K562 (cell line): ENCODE data around the gene ARPC2. TPM values are rescaled to one million over a fixed set of nuclear protein-coding genes. Genes with fewer than 3 reads are reported as not detected.

ENCODE experiments used
- ATAC-seq: fragments of 200-7000 bp; cut with Tn5 transposase; 3 replicates; pipeline ENCODE4 v1.9.1; 2020; ENCODE audit warnings: moderate library complexity
- BruUV-seq: library from RNA; stranded (reverse); fragments of 400-500 nt; replicated peaks from 2 replicates; lab custom pipeline; 2021; lab: Mats Ljungman, UMichigan
- CTCF ChIA-PET: fragments of 300-600 bp; formaldehyde crosslinking; extraction: SDS; loops from one replicate; lab custom pipeline; 2021; ENCODE audit warnings: low intra/inter-chr PET ratio; lab: Yijun Ruan, JAX
- POLR2A ChIA-PET: fragments of 300-600, 350-650 bp; sonication (Branson Sonifier 250); formaldehyde crosslinking; extraction: SDS; loops from one replicate; lab custom pipeline; 2021; ENCODE audit warnings: antibody characterized with exemption, inconsistent platforms; lab: Yijun Ruan, JAX
- DNase-seq, 4 experiments: peaks; one replicate each; pipeline versions ENCODE4 v3.0.0 to v3.0.0-alpha.2; 2011 to 2018; ENCODE audit warnings: low spot score in 3 of 4, mixed read lengths in 3 of 4; ENCODE audit errors: extremely low read depth in 1 of 4
- FAIRE-seq: peaks from 2 replicates; lab custom pipeline; 2011; peaks lifted over from hg19 to GRCh38; lab: Jason Lieb, UNC
- H2AFZ ChIP-seq: 2 replicates; pipeline ENCODE4 v1.6.0; 2011; ENCODE audit warnings: low read depth, low read length, control low read depth, inconsistent platforms
- H3K27ac ChIP-seq: fragments of 200-600 bp; 3 replicates; pipeline ENCODE4 v1.8.0; 2011; ENCODE audit warnings: low read depth, mild to moderate bottlenecking, control low read depth, inconsistent platforms, low read length, moderate library complexity, mixed read lengths; ENCODE audit errors: extremely low read depth
- H3K27me3 ChIP-seq, 2 experiments: fragments of 300-600 bp in 1 of 2; 2 replicates in 1 of 2; 3 replicates in 1 of 2; pipeline versions ENCODE4 v1.6.0 to v1.8.0; 2011; ENCODE audit warnings: inconsistent platforms in 2 of 2, low read length in 2 of 2, mild to moderate bottlenecking in 1 of 2, mixed read lengths in 1 of 2, moderate library complexity in 1 of 2; ENCODE audit not compliant: control insufficient read depth in 2 of 2, insufficient read depth in 2 of 2
- H3K36me3 ChIP-seq: fragments of 300-600 bp; 3 replicates; pipeline ENCODE4 v1.8.0; 2011; ENCODE audit warnings: mild to moderate bottlenecking, low read length, inconsistent platforms; ENCODE audit not compliant: control insufficient read depth, insufficient read depth
- H3K4me1 ChIP-seq, 2 experiments: fragments of 200-600 bp in 1 of 2; replicated peaks in 1 of 2; 2 replicates in 1 of 2; 3 replicates in 1 of 2; pipeline versions ENCODE4 v1.5.1 to v1.8.0; 2011; ENCODE audit warnings: inconsistent platforms in 2 of 2, low read length in 2 of 2, mild to moderate bottlenecking in 1 of 2, mixed read lengths in 1 of 2, moderate library complexity in 1 of 2; ENCODE audit not compliant: control insufficient read depth in 2 of 2, insufficient read depth in 2 of 2
- H3K4me2 ChIP-seq: 2 replicates; pipeline ENCODE4 v1.6.1; 2011; ENCODE audit warnings: low read length, control low read depth, inconsistent platforms, mixed read lengths; ENCODE audit not compliant: insufficient read depth
- H3K4me3 ChIP-seq: fragments of 200-600 bp; sonication (generic), shearing (Covaris generic); 2 replicates; pipeline ENCODE4 v1.5.1; 2016; ENCODE audit warnings: control low read depth, inconsistent platforms
- H3K79me2 ChIP-seq: fragments of 200-600 bp; 3 replicates; pipeline ENCODE4 v1.8.0; 2011; ENCODE audit warnings: low read length, inconsistent platforms; ENCODE audit not compliant: control insufficient read depth, insufficient read depth
- H3K9ac ChIP-seq, 2 experiments: 2 replicates each; pipeline versions ENCODE4 v1.6.0 to v1.6.1; 2011; ENCODE audit warnings: low read depth in 2 of 2, low read length in 2 of 2, control low read depth in 1 of 2, inconsistent platforms in 1 of 2, mild to moderate bottlenecking in 1 of 2, mixed read lengths in 1 of 2; ENCODE audit not compliant: insufficient read depth in 1 of 2
- H3K9me1 ChIP-seq: one replicate; pipeline ENCODE4 v1.6.0; 2011; ENCODE audit warnings: inconsistent platforms, mild to moderate bottlenecking, low read length, moderate library complexity; ENCODE audit not compliant: control insufficient read depth, insufficient read depth
- H3K9me3 ChIP-seq: replicated peaks from 2 replicates; pipeline ENCODE4 v1.5.1; 2011; ENCODE audit warnings: low read depth, low read length, inconsistent platforms; ENCODE audit not compliant: control insufficient read depth, insufficient read depth
- H4K20me1 ChIP-seq: replicated peaks from 2 replicates; pipeline ENCODE4 v1.6.1; 2011; ENCODE audit warnings: low read length, inconsistent platforms, mixed read lengths; ENCODE audit not compliant: control insufficient read depth, insufficient read depth
- ARID1B ChIP-seq: fragments of 450-650 bp; IDR thresholded peaks from 2 replicates; pipeline ENCODE4 v1.6.1; 2016; ENCODE audit warnings: antibody characterized with exemption, mild to moderate bottlenecking, inconsistent platforms
- ATF2 ChIP-seq: sonication (generic); formaldehyde crosslinking; IDR thresholded peaks from 2 replicates; pipeline ENCODE4 v1.8.1; 2022; ENCODE audit warnings: missing genetic modification reagents
- BACH1 ChIP-seq: fragments of 200-800 bp; sonication (Bioruptor generic); IDR thresholded peaks from 2 replicates; pipeline ENCODE4 v1.6.1; 2016; ENCODE audit warnings: missing genetic modification characterization, missing compliant biosample characterization
- C11orf30 ChIP-seq: fragments of 450-650 bp; IDR thresholded peaks from 2 replicates; pipeline ENCODE4 v1.6.1; 2016; ENCODE audit warnings: low read depth, mild to moderate bottlenecking
- CBFB ChIP-seq: sonication (generic); formaldehyde crosslinking; IDR thresholded peaks from 2 replicates; pipeline ENCODE4 v1.4.0; 2020; ENCODE audit warnings: mild to moderate bottlenecking, missing genetic modification reagents
- ETV5 ChIP-seq: sonication (generic); formaldehyde crosslinking; IDR thresholded peaks from 2 replicates; pipeline ENCODE4 v1.4.0; 2020; ENCODE audit warnings: low read depth, mild to moderate bottlenecking, missing genetic modification reagents
- MCM3 ChIP-seq: fragments of 450-650 bp; IDR thresholded peaks from 2 replicates; pipeline ENCODE4 v1.6.1; 2016
- MITF ChIP-seq: IDR thresholded peaks from 2 replicates; pipeline ENCODE4 v1.6.1; 2014; ENCODE audit warnings: antibody characterized with exemption
- SAP30 ChIP-seq: fragments of 200-600 bp; sonication (generic); IDR thresholded peaks from 2 replicates; pipeline ENCODE4 v1.6.1; 2012; ENCODE audit warnings: borderline replicate concordance, low read depth, mild to moderate bottlenecking, moderate library complexity, low read length, control low read depth, inconsistent platforms; ENCODE audit not compliant: insufficient read depth, poor library complexity, severe bottlenecking
- STAT5A ChIP-seq: IDR thresholded peaks from 2 replicates; pipeline ENCODE4 v1.6.1; 2012; ENCODE audit warnings: low read length, inconsistent platforms, borderline replicate concordance
- SUPT5H ChIP-seq: fragments of 450-650 bp; IDR thresholded peaks from 2 replicates; pipeline ENCODE4 v1.6.1; 2016
- TAF15 ChIP-seq: fragments of 200-400 bp; formaldehyde crosslinking; IDR thresholded peaks from 2 replicates; pipeline ENCODE4 v1.6.1; 2017; ENCODE audit warnings: mild to moderate bottlenecking, low read depth, low read length, moderate library complexity
- ZMIZ1 ChIP-seq, 2 experiments: fragments of 150-350 bp in 1 of 2; IDR thresholded peaks; 2 replicates each; pipeline ENCODE4 v1.6.1; 2012 to 2016; ENCODE audit warnings: low read depth in 2 of 2, low read length in 2 of 2, mild to moderate bottlenecking in 1 of 2, moderate library complexity in 1 of 2
- ZNF121 ChIP-seq: sonication (generic); formaldehyde crosslinking; conservative IDR thresholded peaks from 2 replicates; pipeline ENCODE4 v1.8.0; 2022; ENCODE audit warnings: missing genetic modification reagents
- WGBS: fragments of 100-300 bp; shearing (Covaris generic); methylation state at CpG from one replicate; pipeline ENCODE4 v1.1.6; 2016; ENCODE audit warnings: low coverage, mixed read lengths; ENCODE audit not compliant: insufficient coverage; ENCODE audit errors: missing lambda C conversion rate; 5-methylcytosine and 5-hydroxymethylcytosine counted together
- in situ Hi-C: fragments of 300-500 bp; cut with MboI; formaldehyde crosslinking; loops from 4 replicates; pipeline ENCODE4 v1.15.0; 2018; ENCODE audit warnings: inconsistent platforms, mixed read lengths
- intact Hi-C: fragments of 100-400 bp; cut with micrococcal nuclease; formaldehyde crosslinking; loops from 2 replicates; pipeline ENCODE4 v1.14.2; 2022
- polyA plus RNA-seq, 8 experiments: library from polyadenylated mRNA; depleted of rRNA in 4 of 8; stranded (reverse) in 5 of 8; unstranded in 3 of 8; fragments of >200 nt; fragmentation: Nextera tagmentation in 2 of 8; fragmentation: Illumina TruSeq in 1 of 8; extraction: Ambion mirVana in 2 of 8; extraction: Trizol in 1 of 8; gene quantifications; 2 replicates each; pipeline versions ENCODE4 v1.2.1 to v1.2.3, GENCODE V29; 2011 to 2014; ENCODE audit warnings: inconsistent platforms in 1 of 8, missing spikeins in 1 of 8
- total RNA-seq, 7 experiments: library from RNA; depleted of rRNA in 6 of 7; stranded (reverse); fragments of >200 nt in 6 of 7; fragmentation: Illumina TruSeq in 2 of 7; extraction: Trizol in 2 of 7; gene quantifications; 2 replicates each; pipeline versions ENCODE4 v1.2.1 to v1.2.3, GENCODE V29; 2011 to 2021; ENCODE audit warnings: low replicate concordance in 1 of 7

ARPC2 gene
- total and polyA plus RNA-seq, 9 of the 15 experiments (the other 6 are each of a cell fraction or from before 2014, with no cell fraction given): 81.9 to 187 (median 103) TPM

- Histone ChIP-seq H3K27me3 (no peaks in the 10 kb centered on the region), H3K27ac (peak overlapping the region; percentile 70), H3K4me2 (peak overlapping the region; percentile 89), H3K4me1 (peaks cover 4 to 25% of the 10 kb centered on the region in 2 experiments; a peak in 3 of 5 replicates), H4K20me1 (0 out of 2 replicates have a peak, but pooled peaks cover 8% of the 10 kb centered on the region), H3K9me1 (no peaks in the 10 kb centered on the region), H3K9me3 (no peaks in the 10 kb centered on the region), H3K36me3 (peaks cover 53% of the 10 kb centered on the region), H3K79me2 (peaks cover 25% of the 10 kb centered on the region), H2AFZ (peak overlapping the region; percentile 14), H3K9ac (peak overlapping the region; percentile 71 to 96), H3K4me3 (peak overlapping the region; percentile 73)
- intact Hi-C loops (loop anchor here (10.0 kb wide), 1 partner anchor 374 kb away; no protein-coding TSS in a partner anchor), in situ Hi-C loops (no loop called here)
- ChIA-PET CTCF (interaction anchor here (1.3 kb wide), 1 partner anchor 30 kb away, joined by 5 read pairs; no protein-coding TSS in a partner anchor), POLR2A (interaction anchor here (0.6 to 1.5 kb wide), 11 partner anchors 9 to 249 kb away, joined by 3 to 6 read pairs (median 3); no protein-coding TSS in a partner anchor)
- TSS peak; percentile 58 for BruUV-seq
- 0% methylated on average over 18 of the region's 23 CpGs for WGBS
- no peak for DNase-seq
- ATAC-seq: no peak
- no peak for FAIRE-seq
- TF ChIP-seq C11orf30 (no peak), CBFB (CRISPR knock-in tag) (no peak), SAP30 (peak; percentile 14), STAT5A (no peak), ARID1B (no peak), ZNF121 (CRISPR knock-in tag) (no peak), SUPT5H (no peak), ETV5 (CRISPR knock-in tag) (no peak), MITF (no peak), ZMIZ1 (IDR thresholded peaks at IDR 0.05; ENCODE audit: low read depth in 2 of 2, low read length in 2 of 2) (no peak), MCM3 (no peak), TAF15 (no peak), BACH1 (tag) (no peak), ATF2 (CRISPR knock-in tag) (no peak)
These were observed 53.9 kb downstream of the ARPC2 start for GRCh38 chr2:218270721-218271486.
